ENCODE results near the gene SPSB1.
A peak's percentile ranks its signal among the peaks of the same experiment; 100 is the strongest.
"Not testable (repeated sequence)": the region's sequence is repeated elsewhere in the genome, so short reads cannot be mapped to it uniquely, and the experiment has no call there.

SPSB1 gene

DNA sequence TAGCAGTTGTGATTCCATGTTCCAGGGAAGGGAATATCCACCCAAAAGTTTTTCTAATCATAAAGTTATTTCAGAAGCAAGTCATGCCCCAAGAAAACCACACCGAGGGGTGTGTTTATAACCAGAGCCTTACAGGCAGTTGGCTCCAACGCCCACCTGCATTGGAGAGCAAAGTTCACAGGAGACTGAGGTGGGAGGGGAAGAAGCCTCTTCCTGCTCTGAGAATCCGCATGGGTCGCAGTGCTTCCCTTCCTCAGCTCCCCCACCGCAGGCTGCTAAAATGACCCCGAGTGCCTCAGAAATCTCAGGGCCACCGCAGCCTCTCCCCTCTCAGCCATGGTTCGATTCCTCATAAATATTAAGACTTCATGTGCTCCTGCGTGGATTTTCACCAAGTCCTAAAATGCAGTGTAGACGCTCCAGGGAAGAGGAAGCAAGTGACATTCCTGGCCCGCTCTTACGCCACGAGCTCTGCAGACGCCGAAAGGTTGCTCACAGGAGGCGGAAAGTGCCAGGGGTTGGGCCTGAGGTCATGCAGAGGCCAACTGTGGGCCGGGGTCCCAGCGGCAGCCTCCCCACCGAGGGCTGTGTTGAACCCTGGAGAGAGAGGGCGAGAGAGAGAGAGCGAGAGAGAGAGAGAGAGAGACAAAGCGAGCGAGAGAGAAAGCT is 13.4 kb upstream of the SPSB1 start:
- DNase-seq (ENCODE audit: low read depth) = no peak

DNA sequence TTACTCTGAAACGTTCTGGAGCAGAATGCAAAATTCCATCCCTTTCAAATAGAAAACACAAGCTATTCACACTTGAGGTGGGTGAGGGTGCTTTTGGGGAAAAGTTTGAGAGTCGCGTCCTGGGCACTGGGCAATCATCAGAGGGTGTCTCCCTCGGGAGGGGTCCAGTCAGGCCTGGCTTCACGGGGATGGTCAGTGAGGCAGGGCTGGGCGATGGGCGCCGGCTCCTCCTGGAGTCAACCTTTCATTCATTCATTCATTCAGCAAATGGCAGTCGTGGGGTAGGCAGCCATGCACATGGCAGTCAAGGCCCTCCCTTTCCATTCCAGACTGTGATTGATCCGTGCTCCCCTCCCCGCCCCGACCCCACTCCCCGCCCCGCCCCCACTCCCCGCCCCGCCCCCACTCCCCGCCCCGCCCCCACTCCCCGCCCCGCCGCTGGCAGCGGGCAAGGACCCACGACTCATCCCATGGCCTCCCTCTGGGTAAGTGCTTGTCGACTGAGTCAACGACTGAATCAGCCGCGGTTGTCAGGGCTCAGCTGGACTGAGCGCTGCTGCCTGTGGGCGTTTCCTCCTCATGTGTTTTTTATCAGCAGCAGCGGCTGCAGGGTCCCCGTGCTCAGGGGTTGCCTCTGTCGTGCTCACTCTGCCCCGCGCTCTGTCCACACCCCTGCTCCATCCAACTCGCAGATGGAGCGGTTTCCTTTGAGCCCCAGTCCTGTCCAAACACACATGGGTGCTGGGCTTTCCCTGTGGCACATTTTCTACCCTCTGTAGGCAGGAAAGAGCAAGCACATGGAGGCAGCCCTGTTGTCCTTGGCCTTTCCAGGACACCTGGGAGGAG is 12.5 kb upstream of the SPSB1 start:
- peak; percentile 68 for DNase-seq (ENCODE audit: low read depth)

DNA sequence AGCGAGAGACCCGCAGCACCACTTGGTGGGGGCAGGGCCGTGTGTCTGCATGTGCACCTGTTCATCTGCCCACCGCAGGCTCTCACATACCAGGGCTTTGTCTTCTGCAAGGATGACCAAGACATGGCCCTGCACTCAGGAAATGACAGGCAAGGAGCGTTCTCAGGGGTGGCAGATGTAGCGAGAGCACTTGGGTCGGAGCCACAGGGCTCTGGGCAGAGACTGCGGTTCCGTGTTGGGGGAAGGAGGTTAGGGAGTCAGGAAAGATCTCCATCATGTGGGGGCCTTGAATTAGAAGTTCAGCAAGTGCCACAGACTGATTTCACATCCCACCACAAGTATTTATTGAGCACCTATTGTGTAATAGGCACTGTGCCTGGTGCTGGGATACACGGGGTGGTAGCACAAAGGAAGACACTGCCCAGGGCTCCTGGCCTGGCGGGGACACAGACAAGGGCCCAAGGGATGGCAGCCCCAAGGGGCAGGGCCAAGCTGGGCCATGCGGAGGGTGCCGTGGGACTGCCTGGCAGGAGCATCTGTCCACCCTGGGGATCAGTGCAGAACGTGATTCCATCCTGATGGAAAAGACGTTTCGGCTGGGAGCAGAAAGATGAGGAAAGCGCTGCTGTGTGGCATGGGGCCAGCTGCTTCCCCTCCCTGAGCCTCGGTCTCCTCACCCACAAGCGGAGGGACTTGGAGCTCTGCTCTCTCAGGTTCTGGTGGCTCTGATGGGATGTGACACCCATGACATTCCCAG is 11.4 kb upstream of the SPSB1 start:
- no peak for DNase-seq (ENCODE audit: low read depth)

DNA sequence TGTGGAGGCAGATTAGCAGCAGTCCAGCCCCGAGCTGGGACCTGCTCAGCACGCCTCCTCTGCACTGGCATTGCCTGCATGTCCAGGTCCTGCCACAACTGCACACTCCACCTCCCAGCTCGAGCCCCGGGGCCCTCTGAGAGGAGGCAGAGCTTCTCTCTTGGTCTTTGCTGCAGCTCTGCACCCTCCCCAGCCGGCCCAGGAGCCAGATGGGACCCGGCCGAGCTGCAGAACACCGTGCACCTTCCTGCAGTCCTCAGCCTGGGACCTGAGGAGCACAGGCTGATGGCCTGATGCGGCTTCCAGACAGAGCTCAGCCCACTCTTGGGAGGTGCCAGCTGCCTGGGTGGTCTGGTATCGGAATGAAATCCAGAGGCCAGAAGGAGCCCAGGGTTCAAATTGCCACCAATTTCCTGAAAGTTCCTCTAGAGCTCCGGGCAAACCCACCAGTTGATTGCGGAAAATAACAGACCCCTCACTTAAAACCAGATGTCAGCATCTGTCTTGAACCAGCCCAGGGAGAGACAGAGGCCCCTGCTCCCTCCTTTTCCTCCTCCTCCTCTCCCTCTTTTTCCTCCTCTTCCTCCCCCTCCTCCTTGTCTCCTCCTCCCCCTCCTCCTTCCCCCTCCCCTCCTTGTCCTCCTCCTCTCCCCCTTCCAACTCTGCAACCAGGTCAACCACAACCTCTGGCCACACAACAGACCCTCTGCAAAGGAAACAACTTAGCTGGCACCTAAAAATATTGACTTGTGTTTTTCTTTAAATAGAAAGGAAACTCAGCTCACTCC is 10.6 kb upstream of the SPSB1 start:
- no peak for DNase-seq (ENCODE audit: low read depth)

DNA sequence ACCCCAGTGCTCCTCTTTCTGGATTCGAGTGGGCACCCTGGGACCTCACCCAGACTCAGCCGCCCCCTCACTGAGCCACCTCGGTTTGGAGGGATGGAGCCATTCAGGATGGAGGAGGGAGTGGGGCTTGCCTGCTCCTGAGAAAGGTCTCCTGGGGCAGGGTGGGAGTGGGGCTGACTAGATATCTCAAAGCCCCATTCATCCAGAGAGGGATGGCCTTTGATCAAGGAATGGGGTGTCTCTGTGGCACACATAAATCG is 10.1 kb upstream of the SPSB1 start:
- no peak for DNase-seq (ENCODE audit: low read depth)

DNA sequence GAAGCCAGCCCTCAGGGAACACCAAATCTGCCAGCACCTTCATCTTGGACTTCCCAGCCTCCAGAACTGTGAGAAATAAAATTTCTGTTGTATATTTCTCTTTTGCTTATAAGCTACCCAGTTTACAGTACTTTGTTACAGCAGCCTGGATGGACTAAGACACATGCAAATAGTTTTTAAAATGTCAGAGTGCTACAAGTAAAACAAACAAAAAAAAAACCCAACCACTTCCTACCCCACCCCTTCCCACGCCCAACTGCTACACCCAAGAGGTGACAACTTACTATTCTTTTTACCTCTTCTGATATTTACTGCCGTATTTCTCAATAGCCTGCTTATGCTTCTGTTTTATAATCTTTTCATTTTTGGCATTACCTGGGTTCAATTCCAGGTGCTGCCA is 8.6 kb upstream of the SPSB1 start:
- DNase-seq (ENCODE audit: low read depth) = no peak

DNA sequence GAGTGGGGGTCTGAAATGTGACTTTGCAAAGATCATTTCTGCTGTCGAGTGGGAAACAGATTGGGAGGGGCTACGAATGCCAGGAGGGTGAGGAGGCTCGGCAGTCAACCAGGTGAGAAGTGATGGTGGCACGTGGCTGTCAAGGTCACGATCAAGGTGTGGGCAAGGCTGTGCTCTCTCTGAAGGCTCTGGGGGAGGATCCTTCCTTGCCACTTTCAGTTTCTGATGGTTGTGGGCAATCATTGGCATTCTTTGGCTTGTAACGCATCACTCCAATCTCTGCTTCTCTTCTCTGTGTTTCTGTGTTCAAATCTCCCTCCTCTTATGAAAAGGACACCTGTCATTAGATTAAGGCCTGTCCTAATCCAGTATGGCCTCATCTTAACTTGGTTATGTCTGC is 6.1 kb upstream of the SPSB1 start:
- DNase-seq (ENCODE audit: low read depth) = no peak

DNA sequence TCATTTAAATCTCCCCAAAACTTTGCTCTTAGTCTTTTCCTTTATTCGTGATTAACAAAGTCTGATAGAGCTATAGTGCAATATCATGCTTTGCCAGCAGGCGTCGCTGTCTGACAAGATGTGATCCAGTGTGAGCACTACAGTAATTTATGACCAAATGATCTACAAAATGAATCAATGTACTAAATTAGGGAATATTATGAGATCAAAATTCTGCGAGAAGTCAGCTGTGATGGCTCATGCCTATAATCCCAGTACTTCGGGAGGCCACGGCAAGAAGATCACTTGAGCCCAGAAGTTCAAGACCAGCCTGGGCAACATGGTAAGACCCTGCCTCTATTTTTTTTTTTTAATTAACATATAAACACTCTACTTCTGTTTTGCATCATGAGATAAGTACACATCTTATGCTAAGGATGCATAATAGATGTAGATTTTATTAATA is 3.6 kb upstream of the SPSB1 start:
- peak; percentile 80 for DNase-seq (ENCODE audit: low read depth)

DNA sequence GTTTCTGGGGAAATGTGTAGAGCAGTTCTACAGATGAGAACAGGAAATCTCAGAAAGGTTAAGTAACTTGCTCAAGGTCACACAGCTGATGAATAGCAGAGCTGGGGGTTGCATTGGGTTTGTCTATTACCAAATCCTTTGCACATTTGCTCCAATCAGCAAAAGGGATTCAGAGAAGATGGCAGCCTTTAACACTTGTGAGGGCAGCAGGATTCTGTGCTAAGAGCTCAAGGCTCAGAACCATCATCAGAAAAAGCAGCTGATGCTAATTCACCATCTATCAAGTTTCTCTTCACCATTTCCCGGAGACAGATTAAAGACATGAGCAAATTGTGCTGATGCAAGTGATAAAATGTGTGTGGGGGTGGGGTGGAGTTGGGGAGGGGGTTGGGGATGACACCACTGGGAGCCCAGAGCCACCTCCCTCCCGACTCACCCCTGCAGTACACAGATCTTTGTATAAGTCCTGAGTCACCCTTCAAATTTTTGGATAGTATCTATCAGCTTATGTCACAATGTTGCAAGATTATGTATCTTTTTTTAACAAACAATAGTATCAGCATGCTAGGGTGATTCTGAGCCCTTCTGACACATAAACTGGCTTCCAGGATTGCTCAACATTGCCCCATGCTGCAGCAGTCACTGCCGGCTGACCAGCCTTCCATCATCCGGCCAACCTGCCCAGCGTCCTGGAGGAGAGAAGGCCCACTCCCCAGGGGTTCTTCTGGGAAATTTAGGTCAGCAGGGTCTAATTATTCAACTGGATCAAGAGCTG is 2.8 kb upstream of the SPSB1 start:
- no peak for DNase-seq (ENCODE audit: low read depth)

DNA sequence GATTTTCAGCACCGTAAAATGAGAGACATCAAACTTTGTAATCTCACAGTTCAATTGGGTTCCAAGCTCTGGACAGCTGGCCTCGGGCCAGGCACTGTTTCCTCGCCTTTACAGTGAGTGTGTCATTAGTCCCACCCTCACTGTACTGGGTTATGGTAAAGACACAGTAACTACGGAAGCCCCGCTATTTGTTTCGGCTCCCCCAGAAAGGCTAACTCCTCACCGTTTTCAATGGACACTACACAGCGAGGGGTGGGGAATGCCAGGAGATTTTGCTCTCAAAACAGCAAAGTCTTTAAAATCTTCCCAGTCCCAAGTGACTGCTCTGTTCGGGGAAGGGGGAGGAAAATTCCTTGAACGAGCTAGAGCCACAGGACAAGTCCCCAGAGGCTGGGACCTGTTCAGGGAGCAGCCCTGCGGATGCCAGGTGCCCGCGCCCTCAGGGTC is 757 bp upstream of the SPSB1 start:
- DNase-seq (ENCODE audit: low read depth) = no peak

DNA sequence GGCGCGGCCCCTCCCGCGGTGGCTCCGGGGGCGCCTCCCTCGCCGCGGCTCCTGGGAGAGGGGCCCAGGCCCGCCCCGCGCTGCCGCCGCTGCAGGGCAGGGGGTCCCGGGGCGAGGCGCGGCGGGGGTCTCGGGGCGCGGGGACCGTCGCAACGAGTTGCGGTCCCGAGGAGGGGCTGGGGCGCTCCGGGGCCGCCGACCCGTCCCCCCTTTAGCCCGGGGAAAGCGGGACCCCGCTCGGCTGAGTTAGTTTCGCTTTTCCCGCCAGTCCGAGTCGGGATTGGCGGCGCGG is 493 bp downstream of the SPSB1 start:
- no peak for DNase-seq (ENCODE audit: low read depth)

DNA sequence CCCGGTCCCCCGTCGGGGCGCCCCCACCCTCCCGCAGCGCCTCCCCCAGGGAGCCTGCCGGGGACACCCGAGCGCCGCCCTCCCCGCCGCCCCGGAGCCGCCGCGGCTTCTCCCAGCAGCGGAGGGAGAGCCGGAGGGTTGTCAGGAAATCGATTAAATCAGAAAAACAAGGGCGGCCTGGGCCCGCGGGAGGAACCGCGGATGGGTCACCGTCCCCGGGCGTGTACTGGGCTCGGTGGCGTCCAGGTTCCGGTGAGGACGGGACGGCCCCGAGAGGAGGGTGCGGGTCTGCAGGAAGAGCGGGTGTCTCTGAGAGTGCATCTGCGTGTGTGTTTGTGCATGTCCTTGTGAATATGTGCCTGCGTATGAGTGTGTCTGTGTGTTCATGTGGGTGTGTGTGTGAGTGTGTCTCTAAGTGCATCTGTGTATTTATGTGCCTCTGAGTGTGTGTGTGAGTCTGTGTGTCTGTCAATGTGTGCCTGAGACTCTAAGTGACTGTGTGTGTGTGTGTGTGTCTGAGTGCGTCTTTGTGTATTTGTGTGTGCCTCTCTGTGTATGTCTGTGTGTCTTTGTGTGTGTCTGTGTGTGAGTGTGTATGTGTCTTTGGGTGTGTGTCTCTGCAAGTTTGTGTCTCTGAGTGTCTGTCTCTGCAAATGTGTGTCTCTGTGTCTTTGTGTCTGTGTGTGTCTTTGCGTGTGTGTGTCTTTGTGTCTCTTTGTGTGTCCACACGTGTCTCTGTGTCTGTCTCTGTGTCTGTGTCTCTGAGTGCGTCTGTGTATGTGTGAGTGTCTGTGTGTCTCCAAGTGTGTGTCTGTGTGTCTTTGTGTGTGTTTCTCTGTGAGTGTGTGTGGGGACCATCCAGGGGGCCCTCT is 1.1 kb downstream of the SPSB1 start:
- DNase-seq (ENCODE audit: low read depth) = no peak

DNA sequence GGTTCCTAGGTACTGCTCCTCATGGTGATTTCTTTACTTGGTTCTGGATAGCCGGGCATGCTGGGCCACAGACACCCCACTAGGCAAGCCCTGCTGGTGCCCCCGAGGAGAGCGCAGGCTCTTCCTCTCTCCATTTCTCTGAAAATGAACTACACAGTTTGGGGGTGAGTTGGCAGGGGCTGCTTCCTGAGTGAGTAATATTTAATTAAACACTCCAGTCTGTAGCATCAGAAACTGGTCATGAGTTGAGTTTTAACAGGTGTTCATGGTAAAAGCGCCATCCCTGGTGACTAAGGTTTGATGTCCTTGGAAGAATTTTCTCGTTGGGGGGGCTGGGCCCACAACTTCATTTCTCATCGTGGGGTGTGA is 1.7 kb downstream of the SPSB1 start:
- DNase-seq (ENCODE audit: low read depth) = no peak

DNA sequence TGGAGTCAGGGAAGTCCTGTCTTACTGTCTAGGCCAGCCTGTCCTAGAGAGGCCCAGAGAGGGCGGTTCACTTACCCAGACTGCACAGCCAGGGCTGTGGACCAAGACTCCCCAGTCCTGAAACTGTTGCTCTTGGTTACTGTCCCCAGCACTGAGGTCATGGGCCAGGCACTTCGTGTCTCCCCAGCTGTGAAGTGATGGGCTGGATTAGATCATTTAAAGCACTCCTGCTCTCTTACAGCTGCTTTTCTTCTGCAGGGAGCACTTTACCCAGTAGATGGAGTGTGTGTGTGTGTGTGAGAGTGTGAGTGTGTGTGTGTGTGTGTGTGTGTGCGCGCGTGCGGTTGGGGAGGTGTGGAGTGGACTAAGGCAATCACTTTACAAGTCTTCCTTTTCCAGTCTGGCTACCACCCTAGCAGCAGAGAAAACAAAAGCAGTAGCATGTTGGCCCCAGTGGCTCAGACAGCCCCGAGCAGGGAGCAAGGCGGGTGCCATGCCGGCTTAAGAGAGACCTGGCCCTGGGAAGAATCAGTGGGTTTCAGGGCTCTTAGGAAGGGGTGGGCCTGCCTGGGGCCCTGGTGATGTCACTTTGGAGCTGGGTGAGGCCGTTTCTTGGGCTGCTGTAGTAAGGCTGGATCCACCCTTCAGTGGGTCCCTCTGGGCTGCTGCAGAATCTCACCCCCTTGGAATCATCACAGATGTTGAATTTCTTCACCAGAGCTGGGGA is 2.4 kb downstream of the SPSB1 start:
- DNase-seq (ENCODE audit: low read depth) = no peak

DNA sequence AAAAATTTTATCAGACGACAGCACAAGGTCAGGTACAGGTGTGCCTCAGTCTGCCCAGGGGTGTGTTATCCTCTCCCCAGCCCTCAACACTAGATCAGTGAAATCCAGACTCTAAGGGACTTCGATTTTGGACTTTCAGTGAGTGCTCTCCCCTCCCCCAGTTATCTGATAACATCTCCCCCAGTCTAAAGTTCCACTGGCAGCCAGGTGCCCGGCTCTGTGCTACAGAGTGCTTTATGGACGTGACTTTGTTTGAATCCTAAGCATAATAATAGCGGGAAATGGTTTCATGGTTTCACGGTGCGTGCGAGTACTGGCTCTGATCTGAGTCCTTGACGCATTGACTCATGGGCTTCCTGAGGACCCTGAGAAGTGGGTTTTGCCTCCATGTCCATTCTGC is 3.2 kb downstream of the SPSB1 start:
- DNase-seq (ENCODE audit: low read depth) = no peak

DNA sequence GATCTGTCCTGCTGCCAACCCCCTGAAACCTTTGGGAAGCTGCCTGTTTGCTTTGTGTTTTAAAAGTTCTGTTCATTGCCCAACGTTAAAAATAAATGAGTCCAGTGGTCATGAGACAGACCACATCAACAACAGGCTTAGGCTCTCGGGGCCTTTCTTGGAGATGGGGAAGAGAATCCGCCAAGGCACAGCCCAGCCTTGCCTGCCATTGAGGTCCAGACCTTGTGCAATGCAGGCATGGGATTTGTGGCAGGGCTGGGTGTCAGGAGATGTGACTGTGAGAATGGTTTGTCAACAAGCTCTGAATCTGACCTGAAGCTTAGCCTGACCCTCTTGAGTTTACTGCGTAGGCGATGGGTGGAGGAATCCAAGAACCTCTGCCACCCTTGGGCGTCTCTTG is 4.2 kb downstream of the SPSB1 start:
- DNase-seq (ENCODE audit: low read depth) = no peak

DNA sequence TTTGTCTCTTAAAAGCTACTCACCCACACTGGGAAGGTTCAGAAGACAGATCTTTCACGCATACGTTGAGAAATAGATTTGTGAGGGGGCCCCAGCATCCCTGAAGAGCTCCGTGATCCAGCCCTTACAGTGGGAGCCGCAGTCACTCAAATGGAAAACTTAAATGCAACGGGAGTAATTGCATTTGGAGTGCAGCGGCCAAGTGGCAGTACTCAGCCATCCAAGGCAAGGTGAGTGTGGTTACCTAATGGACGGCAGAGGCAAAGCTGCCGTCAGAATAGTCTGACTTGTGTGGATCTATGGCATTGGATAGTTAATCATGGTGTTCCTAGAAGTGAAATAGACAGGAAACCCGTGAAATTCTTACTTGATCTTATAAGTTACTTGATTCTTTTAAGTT is 5.1 kb downstream of the SPSB1 start:
- no peak for DNase-seq (ENCODE audit: low read depth)

DNA sequence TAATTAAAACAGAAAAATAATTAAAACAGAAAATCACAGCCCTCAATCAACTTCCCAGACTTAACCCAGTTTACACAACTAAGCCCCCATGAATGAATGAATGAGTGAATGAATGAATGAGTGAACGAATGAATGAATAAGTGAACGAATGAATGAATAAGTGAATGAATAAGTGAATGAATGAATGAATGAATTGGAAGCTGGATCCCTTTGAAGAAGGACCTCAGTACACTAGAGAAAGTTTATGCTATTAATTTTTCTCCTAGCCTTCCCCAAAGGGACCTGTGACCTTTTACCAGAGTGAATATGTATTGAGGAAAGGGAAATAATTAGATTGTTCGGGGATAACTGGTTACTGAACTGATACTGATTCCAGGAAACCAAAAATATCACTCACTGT is 5.6 kb downstream of the SPSB1 start:
- no peak for DNase-seq (ENCODE audit: low read depth)

DNA sequence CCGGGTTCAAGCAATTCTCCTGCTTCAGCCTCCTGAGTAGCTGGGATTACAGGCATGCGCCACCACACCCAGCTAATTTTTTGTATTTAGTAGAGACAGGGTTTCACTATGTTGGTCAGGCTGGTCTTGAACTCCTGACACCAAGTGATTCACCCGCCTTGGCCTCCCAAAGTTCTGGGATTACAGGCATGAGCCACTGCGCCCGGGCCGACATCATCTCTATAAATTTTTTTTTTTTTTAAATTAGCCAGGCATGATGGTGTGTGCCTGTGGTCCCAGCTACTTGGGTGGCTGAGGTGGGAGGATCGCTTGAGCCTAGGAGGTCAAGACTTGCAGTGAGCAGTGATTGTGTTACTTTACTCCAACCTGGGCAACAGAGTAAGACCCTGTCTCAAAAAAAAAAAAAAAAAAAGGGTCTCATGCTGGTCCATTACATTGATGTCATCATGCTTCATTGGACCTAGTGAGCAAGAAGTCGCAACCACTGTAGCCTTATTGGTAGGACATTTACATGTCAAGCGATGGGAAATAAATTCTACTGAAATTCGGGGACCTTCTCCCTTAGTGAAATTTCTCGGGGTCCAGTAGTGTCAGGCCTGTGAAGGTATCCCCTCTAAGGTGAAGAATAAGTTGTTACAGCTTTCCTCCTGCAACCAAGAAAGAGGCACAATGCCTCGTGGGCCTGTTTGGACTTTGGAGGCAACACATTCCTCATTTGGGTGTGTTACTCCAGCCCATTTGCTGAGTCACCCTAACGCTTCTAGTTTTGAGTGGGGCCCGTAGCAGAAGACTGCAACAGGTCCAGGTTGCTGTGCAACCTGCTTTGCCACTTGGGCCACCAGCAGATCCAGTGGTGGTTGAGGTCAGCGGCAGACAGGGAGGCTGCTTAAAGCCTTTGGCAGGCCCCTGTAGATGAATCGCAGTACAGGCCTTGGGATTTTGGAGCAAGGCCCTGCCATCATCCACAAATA is 7.2 kb downstream of the SPSB1 start:
- not testable (repeated sequence) for DNase-seq (ENCODE audit: low read depth)

Data from activated T-cell treated with anti-CD3 and anti-CD28 coated beads for 24 hours (primary cell).